ENCODE results near the gene ATG13. TPM values are rescaled to one million over a fixed set of nuclear protein-coding genes. Genes with fewer than 3 reads are reported as not detected.
A peak's percentile ranks its signal among the peaks of the same experiment; 100 is the strongest.
"Not testable (repeated sequence)": the region's sequence is repeated elsewhere in the genome, so short reads cannot be mapped to it uniquely, and the experiment has no call there.

The ATG13 gene
- total and polyA plus RNA-seq, 7 donors, result 16.8 to 50.7 (median 32.7) TPM

- no peaks in the 10 kb centered on the region for H3K9me3 ChIP-seq
- no peaks in the 10 kb centered on the region for H3K4me1 ChIP-seq
- no peak overlapping the region for H3K27ac ChIP-seq
- 41 to 54% (median 46%) methylated on average over 5 of the region's 5 CpGs for WGBS, 3 donors
- DNase-seq, result peak in 1 of 2 donors; percentile 71
- intact Hi-C loops (cut with DNase I), result loop anchor here in 1 of 2 donors (10.0 kb wide), 1 partner anchor 98 kb away; no protein-coding TSS in a partner anchor
- H3K27me3 ChIP-seq (ENCODE audit: insufficient read depth in 3 of 3, low read length in 2 of 3), result no peaks in the 10 kb centered on the region
- no peak for TF ChIP-seq CTCF (IDR thresholded peaks at IDR 0.05)
- H3K4me3 ChIP-seq, result no peak overlapping the region
- H3K36me3 ChIP-seq (ENCODE audit: insufficient read depth in 1 of 2, low read depth in 1 of 2), result peaks cover 9 to 96% of the 10 kb centered on the region in 2 donors
- ATAC-seq, result peak in 2 of 4 donors; percentile 39 to 48
These were observed 49.2 kb downstream of the ATG13 start for GRCh38 chr11:46666516-46666915.

- no peak overlapping the region for H3K27ac ChIP-seq
These were observed 49.7 kb downstream of the ATG13 start for GRCh38 chr11:46667043-46667481.

GRCh38 chr11:46668480-46669085, 51.2 kb downstream of the ATG13 start:
- intact Hi-C loops (cut with DNase I), result loop anchor here in 1 of 2 donors (10.0 kb wide), 1 partner anchor 96 kb away; no protein-coding TSS in a partner anchor
- H3K36me3 ChIP-seq (ENCODE audit: insufficient read depth in 1 of 2, low read depth in 1 of 2), result peaks cover 6 to 96% of the 10 kb centered on the region in 2 donors
- DNase-seq (no peak), ATAC-seq (no peak)
- 72 to 89% (median 79%) methylated on average over 12 of the region's 12 CpGs for WGBS, 3 donors
- H3K27me3 ChIP-seq (ENCODE audit: insufficient read depth in 3 of 3, low read length in 2 of 3), result no peaks in the 10 kb centered on the region
- no peaks in the 10 kb centered on the region for H3K4me1 ChIP-seq
- no peak overlapping the region for H3K27ac ChIP-seq
- no peaks in the 10 kb centered on the region for H3K9me3 ChIP-seq
- H3K4me3 ChIP-seq, result no peak overlapping the region
- no peak for TF ChIP-seq CTCF (IDR thresholded peaks at IDR 0.05)

More at GRCh38 chr11:46667043-46667481, 49.7 kb downstream of the ATG13 start:
- peak in 1 of 4 donors; percentile 18 for ATAC-seq
- Histone ChIP-seq H3K9me3 (no peaks in the 10 kb centered on the region), H3K4me3 (no peak overlapping the region), H3K36me3 (ENCODE audit: insufficient read depth in 1 of 2, low read depth in 1 of 2) (peaks cover 9 to 96% of the 10 kb centered on the region in 2 donors), H3K27me3 (ENCODE audit: insufficient read depth in 3 of 3, low read length in 2 of 3) (no peaks in the 10 kb centered on the region), H3K4me1 (no peaks in the 10 kb centered on the region)
- peak in 1 of 2 donors; percentile 66 for DNase-seq
- 49 to 62% (median 59%) methylated on average over 2 of the region's 2 CpGs for WGBS, 3 donors
- intact Hi-C loops (cut with DNase I), result loop anchor here in 1 of 2 donors (10.0 kb wide), 1 partner anchor 98 kb away; no protein-coding TSS in a partner anchor
- TF ChIP-seq CTCF (IDR thresholded peaks at IDR 0.05), result no peak

GRCh38 chr11:46669711-46670139, 52.4 kb downstream of the ATG13 start:
- Histone ChIP-seq H3K36me3 (ENCODE audit: insufficient read depth in 1 of 2, low read depth in 1 of 2) (peaks cover 6 to 91% of the 10 kb centered on the region in 2 donors), H3K27me3 (ENCODE audit: insufficient read depth in 3 of 3, low read length in 2 of 3) (no peaks in the 10 kb centered on the region), H3K27ac (no peak overlapping the region), H3K4me1 (peaks cover 4% of the 10 kb centered on the region), H3K9me3 (no peaks in the 10 kb centered on the region), H3K4me3 (no peak overlapping the region)
- WGBS, 3 donors, result 72 to 94% (median 72%) methylated on average over 3 of the region's 3 CpGs
- DNase-seq (no peak), ATAC-seq (peak; percentile 38 to 70 (median 61))
- TF ChIP-seq CTCF (IDR thresholded peaks at IDR 0.05), result peak; percentile 43
- intact Hi-C loops (cut with DNase I), result loop anchor here (5.0 to 10.0 kb wide), 2 partner anchors 88 to 95 kb away; no protein-coding TSS in a partner anchor

- not testable (repeated sequence) for ATAC-seq; H3K4me3 ChIP-seq; H3K9me3 ChIP-seq; DNase-seq; H3K27me3 ChIP-seq (ENCODE audit: insufficient read depth in 3 of 3, low read length in 2 of 3); H3K27ac ChIP-seq
- Histone ChIP-seq H3K4me1 (peaks cover 12% of the 10 kb centered on the region), H3K36me3 (ENCODE audit: insufficient read depth in 1 of 2, low read depth in 1 of 2) (peaks cover 6 to 84% of the 10 kb centered on the region in 2 donors)
- 88 to 95% (median 88%) methylated on average over 3 of the region's 3 CpGs for WGBS, 3 donors
- intact Hi-C loops (cut with DNase I), result loop anchor here in 1 of 2 donors (5.0 kb wide), 1 partner anchor 87 kb away; no protein-coding TSS in a partner anchor
These were observed 53.2 kb downstream of the ATG13 start for GRCh38 chr11:46670521-46670920.
